NT2/D1 (cell line): ENCODE results near the gene LTBP2.

Source experiments
- DNase-seq: peaks from one replicate; pipeline ENCODE4 v3.0.0-alpha.2; 2011; ENCODE audit warnings: low read depth, low spot score
- H3K27me3 ChIP-seq: 2 replicates; pipeline ENCODE4 v1.6.0; 2011; ENCODE audit warnings: mild to moderate bottlenecking; ENCODE audit not compliant: insufficient read length, insufficient read depth
- H3K36me3 ChIP-seq: 2 replicates; pipeline ENCODE4 v1.6.1; 2011; ENCODE audit warnings: mild to moderate bottlenecking, low read length, mixed read lengths; ENCODE audit not compliant: insufficient read depth, insufficient read length
- H3K4me1 ChIP-seq: 2 replicates; pipeline ENCODE4 v1.5.1; 2011; ENCODE audit not compliant: insufficient read depth, insufficient read length
- H3K4me3 ChIP-seq: 2 replicates; pipeline ENCODE4 v1.5.1; 2011; ENCODE audit warnings: low read depth; ENCODE audit not compliant: insufficient read length
- H3K9ac ChIP-seq: 2 replicates; pipeline ENCODE4 v1.6.0; 2011; ENCODE audit warnings: low read depth; ENCODE audit not compliant: insufficient read length
- H3K9me3 ChIP-seq: 2 replicates; pipeline ENCODE4 v1.5.1; 2011; ENCODE audit warnings: mild to moderate bottlenecking, low read length; ENCODE audit not compliant: insufficient read depth
- SUZ12 ChIP-seq: IDR thresholded peaks from 2 replicates; pipeline ENCODE4 v1.6.1; 2011; ENCODE audit not compliant: insufficient read length, insufficient read depth; ENCODE audit errors: extremely low read depth
- YY1 ChIP-seq: IDR thresholded peaks from 2 replicates; pipeline ENCODE4 v1.6.1; 2011; ENCODE audit not compliant: insufficient read length, insufficient read depth
- ZNF274 ChIP-seq: IDR thresholded peaks from 2 replicates; pipeline ENCODE4 v1.6.1; 2011; ENCODE audit warnings: mild to moderate bottlenecking, low read depth, low read length

LTBP2 gene

DNA sequence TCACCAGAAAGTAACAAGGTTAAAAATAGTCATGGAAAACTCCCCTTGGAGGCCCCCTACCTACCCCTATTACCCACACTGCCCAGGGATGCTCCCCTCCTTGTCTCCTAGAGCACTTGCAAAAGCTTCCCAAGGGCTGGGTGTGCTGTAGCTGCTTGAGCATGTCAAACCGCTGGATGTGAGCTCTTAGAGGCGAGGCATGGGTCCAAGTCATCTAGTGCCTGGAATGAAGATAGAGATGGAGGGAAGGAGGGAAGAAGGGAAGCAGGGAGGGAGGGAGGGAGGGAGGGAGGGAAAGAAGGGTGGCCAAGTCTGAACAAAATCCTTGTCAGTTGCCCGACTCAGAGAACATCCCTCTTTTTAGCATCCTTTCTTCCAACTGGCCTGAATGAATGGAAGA is 43.1 kb downstream of the LTBP2 start:
- H3K9me3 ChIP-seq: no peaks in the 10 kb centered on the region
- TF ChIP-seq SUZ12 (no peak), YY1 (no peak), ZNF274 (no peak)
- no peaks in the 10 kb centered on the region for H3K27me3 ChIP-seq
- no peaks in the 10 kb centered on the region for H3K36me3 ChIP-seq
- H3K4me1 ChIP-seq: peaks cover 9% of the 10 kb centered on the region
- no peak overlapping the region for H3K4me3 ChIP-seq
- DNase-seq: no peak
- H3K9ac ChIP-seq: no peak overlapping the region

DNA sequence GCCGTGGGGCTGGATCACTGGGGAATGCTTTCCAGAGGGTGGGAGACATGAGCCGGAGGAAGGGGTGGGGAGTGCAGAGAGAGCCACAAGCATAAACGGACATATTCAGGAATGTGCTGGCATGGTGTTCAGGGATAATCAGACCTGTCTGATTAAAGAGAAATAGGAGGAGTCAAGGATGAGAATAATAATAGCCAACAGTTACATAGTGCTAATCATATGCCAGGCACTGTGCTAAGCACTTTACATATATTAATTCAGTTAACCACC is 43.7 kb downstream of the LTBP2 start:
- no peak overlapping the region for H3K4me3 ChIP-seq
- no peaks in the 10 kb centered on the region for H3K9me3 ChIP-seq
- no peaks in the 10 kb centered on the region for H3K27me3 ChIP-seq
- H3K36me3 ChIP-seq: no peaks in the 10 kb centered on the region
- peaks cover 8% of the 10 kb centered on the region for H3K4me1 ChIP-seq
- no peak overlapping the region for H3K9ac ChIP-seq
- no peak for DNase-seq
- TF ChIP-seq ZNF274: no peak
- no peak for TF ChIP-seq SUZ12
- TF ChIP-seq YY1: no peak

DNA sequence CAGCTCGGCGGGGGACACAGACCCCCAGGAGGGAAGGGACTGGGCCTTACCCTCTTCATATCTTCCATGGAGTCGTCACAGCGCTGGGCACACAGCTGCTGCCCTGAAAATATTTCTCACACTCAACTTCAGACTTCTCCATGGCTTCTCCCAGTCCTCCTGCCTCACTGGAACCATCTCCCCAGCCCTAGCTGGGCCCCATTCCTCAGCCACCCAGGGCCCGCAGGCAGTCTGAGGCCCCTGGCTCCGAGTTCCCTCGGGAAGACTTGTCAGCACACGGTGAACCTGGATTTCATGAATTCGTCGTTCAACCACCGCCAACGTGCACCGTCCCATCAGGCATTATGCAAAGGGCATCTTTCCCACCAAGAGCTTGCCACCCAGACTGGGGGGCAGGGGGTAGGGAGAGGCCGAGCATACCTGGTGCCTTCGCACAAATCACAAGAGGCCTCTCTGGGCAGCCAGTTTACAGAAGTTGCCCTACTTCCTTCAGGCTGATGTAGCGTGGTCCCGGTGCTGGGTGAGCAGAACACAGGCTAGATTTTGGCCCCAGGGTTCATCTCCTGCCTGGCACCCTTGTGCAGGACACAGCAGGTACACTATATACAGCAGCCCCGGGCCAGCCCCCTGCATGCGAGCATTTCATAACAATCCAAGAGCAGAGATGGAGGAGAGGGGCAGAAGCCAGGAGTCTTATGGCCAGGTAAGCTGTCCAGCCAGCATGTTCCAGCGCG is 44.2 kb downstream of the LTBP2 start:
- peaks cover 3% of the 10 kb centered on the region for H3K4me1 ChIP-seq
- no peak for DNase-seq
- no peaks in the 10 kb centered on the region for H3K9me3 ChIP-seq
- H3K36me3 ChIP-seq: no peaks in the 10 kb centered on the region
- H3K27me3 ChIP-seq: no peaks in the 10 kb centered on the region
- H3K9ac ChIP-seq: no peak overlapping the region
- TF ChIP-seq SUZ12 (no peak), YY1 (no peak), ZNF274 (no peak)
- no peak overlapping the region for H3K4me3 ChIP-seq

DNA sequence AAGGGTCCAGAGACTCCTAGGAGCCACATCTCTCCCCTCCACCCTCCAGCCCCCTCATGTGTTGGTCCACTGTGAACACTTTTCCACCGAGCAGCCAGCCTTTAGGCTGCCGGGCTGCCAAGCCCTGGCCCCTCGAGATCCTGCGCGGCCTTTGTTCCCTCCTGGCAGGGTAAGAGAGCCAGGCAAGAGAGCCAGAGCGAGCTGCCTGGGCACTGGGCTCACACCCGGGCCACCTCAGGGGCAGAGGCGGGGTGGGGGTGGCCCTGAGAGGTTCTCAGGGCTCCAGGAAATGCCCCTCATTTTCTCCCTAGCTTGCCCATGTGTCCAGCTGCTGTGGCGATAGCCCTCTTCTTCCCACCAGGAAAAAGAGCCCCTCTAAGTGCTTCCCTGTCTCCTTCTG is 44.8 kb downstream of the LTBP2 start:
- Histone ChIP-seq H3K9me3 (no peaks in the 10 kb centered on the region), H3K4me3 (no peak overlapping the region), H3K27me3 (no peaks in the 10 kb centered on the region), H3K4me1 (peaks cover 2% of the 10 kb centered on the region), H3K9ac (no peak overlapping the region), H3K36me3 (no peaks in the 10 kb centered on the region)
- no peak for DNase-seq
- TF ChIP-seq YY1: no peak
- no peak for TF ChIP-seq SUZ12
- no peak for TF ChIP-seq ZNF274

DNA sequence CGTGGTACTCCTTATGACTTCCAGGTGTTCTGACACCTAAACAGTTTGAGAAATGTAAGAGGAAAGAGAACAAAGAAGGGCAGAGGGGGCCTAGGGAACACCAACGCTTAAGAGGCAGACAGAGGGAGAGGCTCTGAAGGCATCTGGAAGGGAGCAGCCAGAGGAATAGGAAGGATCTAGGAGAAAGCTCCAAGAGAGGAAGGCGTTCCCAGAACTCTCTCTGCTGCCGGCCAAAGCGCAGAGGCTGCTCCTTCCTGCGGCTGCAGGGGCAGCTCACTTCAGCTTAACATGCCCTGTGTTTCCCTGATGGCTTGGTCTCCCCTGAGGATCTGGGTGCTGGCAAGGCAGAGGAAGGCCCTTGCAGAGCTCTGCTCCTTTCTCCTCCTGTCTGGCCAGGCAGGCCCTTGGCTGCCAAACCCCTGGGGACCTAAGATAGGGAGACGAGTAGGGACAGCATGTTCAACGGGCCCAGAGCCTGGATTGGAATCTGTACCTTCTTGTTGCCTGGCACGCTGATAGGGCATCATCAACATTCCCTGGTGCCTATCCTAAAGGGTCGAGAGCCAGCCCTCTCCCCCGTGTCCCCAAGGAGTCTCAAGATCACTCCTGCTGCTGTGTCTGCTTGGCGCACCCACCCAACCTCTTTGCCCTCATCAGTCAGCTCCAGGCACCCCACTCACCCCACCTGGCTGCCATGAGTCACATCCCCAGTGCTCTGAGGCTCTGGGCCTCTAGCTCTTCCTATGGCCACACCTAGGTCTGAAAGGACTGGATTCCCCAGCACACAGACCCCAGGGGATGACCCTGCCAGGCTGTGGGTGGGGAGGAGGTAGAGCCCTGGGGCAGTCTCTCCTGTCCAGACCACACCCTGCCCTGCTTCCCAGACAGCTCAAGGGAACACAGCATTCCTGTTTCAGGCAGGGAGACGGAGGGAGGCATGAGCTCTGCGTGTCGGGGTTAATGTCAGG is 45.6 kb downstream of the LTBP2 start:
- TF ChIP-seq ZNF274 (no peak), SUZ12 (no peak), YY1 (no peak)
- DNase-seq: no peak
- no peak overlapping the region for H3K4me3 ChIP-seq
- H3K9me3 ChIP-seq: no peaks in the 10 kb centered on the region
- H3K36me3 ChIP-seq: no peaks in the 10 kb centered on the region
- H3K4me1 ChIP-seq: peaks cover 2% of the 10 kb centered on the region
- H3K9ac ChIP-seq: no peak overlapping the region
- no peaks in the 10 kb centered on the region for H3K27me3 ChIP-seq

DNA sequence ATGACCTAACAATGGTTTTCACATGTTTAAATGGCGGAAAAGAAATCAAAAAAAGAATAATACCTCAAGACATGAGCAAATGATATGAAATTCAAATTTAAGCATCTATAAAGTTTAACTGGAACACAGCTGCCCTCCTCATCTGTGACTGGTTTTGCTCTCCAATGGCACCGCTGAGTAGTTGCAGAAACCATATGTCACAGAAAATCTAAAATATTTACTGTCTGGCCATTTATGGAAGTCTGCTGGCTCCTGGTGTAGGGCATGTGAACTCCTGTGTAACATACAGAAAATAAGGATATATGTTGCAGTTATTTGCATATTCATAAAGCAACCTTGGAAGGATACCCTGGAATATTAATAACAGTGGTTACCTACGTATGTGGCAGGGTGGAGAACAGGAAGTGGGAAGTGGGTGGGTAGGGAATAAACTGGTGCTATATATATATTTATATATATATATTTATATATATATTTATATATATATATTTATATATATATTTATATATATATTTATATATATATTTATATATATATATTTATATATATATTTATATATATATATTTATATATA is 48.4 kb downstream of the LTBP2 start:
- no peak for TF ChIP-seq YY1
- no peak for TF ChIP-seq ZNF274
- TF ChIP-seq SUZ12: no peak
- H3K27me3 ChIP-seq: no peaks in the 10 kb centered on the region
- no peak overlapping the region for H3K4me3 ChIP-seq
- DNase-seq: no peak
- peaks cover 2% of the 10 kb centered on the region for H3K4me1 ChIP-seq
- H3K9ac ChIP-seq: no peak overlapping the region
- no peaks in the 10 kb centered on the region for H3K9me3 ChIP-seq
- H3K36me3 ChIP-seq: no peaks in the 10 kb centered on the region

DNA sequence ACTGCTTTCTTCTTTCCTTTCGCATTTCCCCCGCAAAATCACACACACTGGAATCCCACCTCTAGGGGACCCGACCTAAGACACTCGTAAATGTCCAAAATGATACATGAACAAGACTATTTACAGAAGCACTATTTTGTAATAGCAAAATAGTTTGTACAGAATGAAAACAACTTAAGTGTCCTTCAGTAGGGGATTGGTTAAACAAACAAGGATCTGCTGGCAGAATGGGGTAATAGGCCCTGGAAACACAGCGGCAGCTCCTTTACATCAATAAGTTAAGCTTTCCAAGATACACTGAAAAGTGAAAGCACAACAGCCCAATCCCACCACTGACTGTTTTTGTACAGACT is 48.8 kb downstream of the LTBP2 start:
- Histone ChIP-seq H3K36me3 (no peaks in the 10 kb centered on the region), H3K9me3 (no peaks in the 10 kb centered on the region), H3K27me3 (no peaks in the 10 kb centered on the region), H3K9ac (no peak overlapping the region), H3K4me3 (no peak overlapping the region), H3K4me1 (peaks cover 2% of the 10 kb centered on the region)
- no peak for DNase-seq
- TF ChIP-seq YY1: no peak
